Suprapubic skin (tissue), 4 donors: ENCODE results near the gene ZMYM4. TPM values are rescaled to one million over a fixed set of nuclear protein-coding genes. Genes with fewer than 3 reads are reported as not detected.

ENCODE experiments used
- DNase-seq, 2 donors: peaks; one replicate each; pipeline ENCODE4 v3.0.0-alpha.2; 2019; ENCODE audit warnings: low spot score in 2 of 2
- H3K27ac ChIP-seq: fragments of 200-600 bp; sonication (generic); one replicate; pipeline ENCODE4 v1.5.1; 2019
- H3K27me3 ChIP-seq: fragments of 200-600 bp; sonication (generic); one replicate; pipeline ENCODE4 v1.5.1; 2019
- H3K36me3 ChIP-seq: fragments of 200-600 bp; sonication (generic); one replicate; pipeline ENCODE4 v1.5.1; 2019
- H3K4me1 ChIP-seq: fragments of 200-600 bp; sonication (generic); one replicate; pipeline ENCODE4 v1.5.1; 2019
- H3K4me3 ChIP-seq: fragments of 200-600 bp; sonication (generic); one replicate; pipeline ENCODE4 v1.5.1; 2019; ENCODE audit warnings: mild to moderate bottlenecking
- H3K9me3 ChIP-seq: fragments of 200-600 bp; sonication (generic); one replicate; pipeline ENCODE4 v1.5.1; 2019
- CTCF ChIP-seq, 2 donors: fragments of 200-600 bp in 1 of 2; fragments of 450-650 bp in 1 of 2; sonication (generic) in 1 of 2; IDR thresholded peaks; one replicate each; pipeline ENCODE4 v1.5.1; 2016 to 2019; ENCODE audit warnings: antibody characterized with exemption in 2 of 2, mild to moderate bottlenecking in 1 of 2, moderate library complexity in 1 of 2
- EP300 ChIP-seq: sonication (generic); formaldehyde crosslinking; IDR thresholded peaks from one replicate; pipeline ENCODE4 v1.6.1; 2017; ENCODE audit warnings: antibody characterized with exemption
- POLR2A ChIP-seq, 2 donors: fragments of 450-650 bp; IDR thresholded peaks; one replicate each; pipeline ENCODE4 v1.6.1; 2017; ENCODE audit warnings: antibody characterized with exemption in 2 of 2, mild to moderate bottlenecking in 2 of 2, moderate library complexity in 2 of 2
- POLR2AphosphoS5 ChIP-seq, 3 donors: sonication (generic); formaldehyde crosslinking; IDR thresholded peaks; one replicate each; pipeline ENCODE4 v1.6.1; 2017; ENCODE audit warnings: antibody characterized with exemption in 3 of 3
- WGBS: methylation state at CpG from one replicate; pipeline ENCODE4 v1.1.5; 2018; 5-methylcytosine and 5-hydroxymethylcytosine counted together
- total RNA-seq, 4 donors: library from RNA; depleted of rRNA; stranded (reverse); fragments of >200 nt; gene quantifications; one replicate each; pipeline ENCODE4 v1.1.0, GENCODE V29; 2016

ZMYM4 gene
- total RNA-seq, 4 donors from 2014 or later: 16.9 to 43.0 (median 19.6) TPM

DNA sequence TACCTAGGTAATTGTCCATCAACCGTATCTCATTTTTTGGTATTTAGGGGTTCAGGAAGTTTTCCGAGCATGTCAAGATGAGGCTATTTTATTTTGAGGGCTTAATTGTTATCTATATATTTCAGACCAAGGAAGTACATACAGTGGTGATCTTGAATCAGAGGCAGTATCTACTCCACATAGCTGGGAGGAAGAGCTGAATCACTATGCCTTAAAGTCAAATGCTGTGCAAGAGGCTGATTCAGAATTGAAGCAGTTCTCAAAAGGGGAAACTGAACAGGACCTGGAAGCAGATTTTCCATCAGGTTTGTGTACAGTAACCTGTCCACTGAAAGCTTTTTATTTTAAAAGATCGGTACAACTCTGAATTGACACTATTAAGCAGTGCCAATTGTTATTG lies 130.2 kb downstream of the ZMYM4 start:
- Histone ChIP-seq H3K4me3 (no peak overlapping the region), H3K27me3 (no peaks in the 10 kb centered on the region), H3K9me3 (no peaks in the 10 kb centered on the region), H3K27ac (no peak overlapping the region), H3K4me1 (no peaks in the 10 kb centered on the region), H3K36me3 (peaks cover 84% of the 10 kb centered on the region)
- 95% methylated on average over 3 of the region's 3 CpGs for WGBS
- DNase-seq: no peak
- no peak for TF ChIP-seq EP300

GRCh38 chr1:35401049-35401448 lies 132.5 kb downstream of the ZMYM4 start:
- no peaks in the 10 kb centered on the region for H3K4me1 ChIP-seq
- no peaks in the 10 kb centered on the region for H3K27me3 ChIP-seq
- no peak for DNase-seq
- H3K9me3 ChIP-seq: no peaks in the 10 kb centered on the region
- no peak for TF ChIP-seq EP300
- no peak for TF ChIP-seq POLR2A (IDR thresholded peaks at IDR 0.05)
- no peak for TF ChIP-seq CTCF (IDR thresholded peaks at IDR 0.05)
- no peak for TF ChIP-seq POLR2AphosphoS5 (IDR thresholded peaks at IDR 0.05)
- H3K4me3 ChIP-seq: no peak overlapping the region
- H3K27ac ChIP-seq: no peak overlapping the region
- H3K36me3 ChIP-seq: peaks cover 81% of the 10 kb centered on the region

DNA sequence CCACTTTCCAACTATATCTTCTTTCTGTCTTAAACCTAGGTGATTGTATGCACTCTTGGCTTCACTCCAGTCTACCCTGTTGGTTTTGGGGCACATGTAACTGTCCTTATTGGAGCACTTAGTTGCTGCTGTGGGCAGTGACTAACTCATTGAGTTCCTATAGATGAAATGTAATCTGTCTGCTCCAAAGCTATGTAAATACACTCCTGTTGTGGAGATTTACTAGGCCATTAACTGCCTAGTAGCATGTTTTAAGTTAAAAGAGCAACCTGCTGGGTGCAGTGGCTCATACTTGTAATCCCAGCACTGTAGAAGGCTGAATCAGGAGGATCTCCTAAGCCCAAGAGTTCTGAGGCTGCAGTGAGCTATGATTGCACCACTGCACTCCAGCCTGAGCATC lies 137.6 kb downstream of the ZMYM4 start:
- TF ChIP-seq POLR2AphosphoS5 (IDR thresholded peaks at IDR 0.05): no peak
- TF ChIP-seq EP300: no peak
- no peak for TF ChIP-seq CTCF (IDR thresholded peaks at IDR 0.05)
- no peak for TF ChIP-seq POLR2A (IDR thresholded peaks at IDR 0.05)
- no peak overlapping the region for H3K27ac ChIP-seq
- no peak for DNase-seq
- H3K27me3 ChIP-seq: no peaks in the 10 kb centered on the region
- no peaks in the 10 kb centered on the region for H3K4me1 ChIP-seq
- H3K36me3 ChIP-seq: peaks cover 81% of the 10 kb centered on the region
- no peak overlapping the region for H3K4me3 ChIP-seq
- H3K9me3 ChIP-seq: no peaks in the 10 kb centered on the region

DNA sequence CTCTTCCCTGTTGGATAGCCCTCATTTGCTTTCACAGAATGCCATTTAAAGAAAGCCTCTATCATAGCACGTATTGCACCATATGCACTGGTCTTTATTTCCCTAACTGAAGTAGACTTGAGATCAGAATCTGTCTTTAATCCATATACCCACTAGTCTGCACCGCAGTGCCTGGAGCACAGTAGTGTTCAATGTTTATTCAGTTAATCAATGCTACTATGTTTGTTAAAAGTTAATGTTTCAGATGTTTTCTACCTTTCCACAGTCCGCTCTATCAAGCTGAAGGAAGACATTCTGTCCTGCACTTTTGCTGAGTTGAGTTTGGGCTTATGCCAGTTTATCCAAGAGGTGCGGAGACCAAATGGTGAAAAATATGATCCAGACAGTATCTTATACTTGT lies 139.2 kb downstream of the ZMYM4 start:
- Histone ChIP-seq H3K4me1 (no peaks in the 10 kb centered on the region), H3K27ac (no peak overlapping the region), H3K27me3 (no peaks in the 10 kb centered on the region), H3K4me3 (no peak overlapping the region), H3K36me3 (peaks cover 69% of the 10 kb centered on the region), H3K9me3 (no peaks in the 10 kb centered on the region)
- 98% methylated on average over 4 of the region's 4 CpGs for WGBS
- no peak for DNase-seq
- no peak for TF ChIP-seq POLR2A (IDR thresholded peaks at IDR 0.05)
- no peak for TF ChIP-seq EP300
- TF ChIP-seq POLR2AphosphoS5 (IDR thresholded peaks at IDR 0.05): no peak
- TF ChIP-seq CTCF (IDR thresholded peaks at IDR 0.05): no peak

DNA sequence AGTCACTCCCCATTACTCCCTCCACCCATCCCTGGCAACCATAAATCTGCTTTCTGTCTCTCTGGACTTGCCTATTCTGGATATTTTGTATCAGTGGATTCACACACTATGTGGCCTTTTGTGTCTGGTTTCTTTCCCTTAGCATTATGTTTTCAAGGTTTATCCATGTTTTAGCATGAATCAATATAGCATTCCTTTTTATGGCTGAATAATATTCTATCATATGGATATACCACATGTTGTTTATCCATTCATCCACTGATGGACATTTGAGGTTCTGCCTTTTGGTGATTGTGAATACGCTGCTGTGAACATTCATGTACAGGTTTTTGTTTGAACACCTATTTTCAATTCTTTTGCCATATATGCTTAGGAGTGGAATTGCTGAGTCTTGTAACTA lies 140.4 kb downstream of the ZMYM4 start:
- Histone ChIP-seq H3K4me3 (no peak overlapping the region), H3K27ac (no peak overlapping the region), H3K27me3 (no peaks in the 10 kb centered on the region), H3K36me3 (peaks cover 61% of the 10 kb centered on the region), H3K9me3 (no peaks in the 10 kb centered on the region), H3K4me1 (no peaks in the 10 kb centered on the region)
- no peak for TF ChIP-seq CTCF (IDR thresholded peaks at IDR 0.05)
- no peak for TF ChIP-seq POLR2AphosphoS5 (IDR thresholded peaks at IDR 0.05)
- no peak for TF ChIP-seq POLR2A (IDR thresholded peaks at IDR 0.05)
- no peak for DNase-seq
- 100% methylated on average over 1 of the region's 1 CpG for WGBS

GRCh38 chr1:35426097-35426586 lies 157.6 kb downstream of the ZMYM4 start:
- no peak for DNase-seq
- TF ChIP-seq POLR2A (IDR thresholded peaks at IDR 0.05): no peak
- TF ChIP-seq POLR2AphosphoS5 (IDR thresholded peaks at IDR 0.05): no peak
- TF ChIP-seq EP300: no peak
- TF ChIP-seq CTCF (IDR thresholded peaks at IDR 0.05): no peak
- no peaks in the 10 kb centered on the region for H3K4me1 ChIP-seq
- WGBS: 78% methylated on average over 2 of the region's 2 CpGs
- no peaks in the 10 kb centered on the region for H3K9me3 ChIP-seq
- no peak overlapping the region for H3K27ac ChIP-seq
- peaks cover 15% of the 10 kb centered on the region for H3K36me3 ChIP-seq
- no peaks in the 10 kb centered on the region for H3K27me3 ChIP-seq
- H3K4me3 ChIP-seq: no peak overlapping the region
